PC-3 (cell line): ENCODE data around the gene GLI3. TPM values are rescaled to one million over a fixed set of nuclear protein-coding genes. Genes with fewer than 3 reads are reported as not detected.
A peak's percentile ranks its signal among the peaks of the same experiment; 100 is the strongest.

Experiments
- ATAC-seq: fragments of 200-7000 bp; cut with Tn5 transposase; 2 replicates; pipeline ENCODE4 v1.9.1; 2020; ENCODE audit warnings: mild to moderate bottlenecking, moderate library complexity
- BruUV-seq: library from RNA; stranded (reverse); fragments of 400-500 nt; replicated peaks from 2 replicates; lab custom pipeline; 2021; lab: Mats Ljungman, UMichigan
- CTCF ChIA-PET: fragments of 300-600 bp; sonication (Branson Sonifier 250); formaldehyde crosslinking; loops from one replicate; lab custom pipeline; 2022; ENCODE audit warnings: antibody characterized with exemption; lab: Charles Lee
- POLR2A ChIA-PET: fragments of 300-600 bp; sonication (Branson Sonifier 250); formaldehyde crosslinking; loops from one replicate; lab custom pipeline; 2022; ENCODE audit warnings: antibody characterized with exemption; ENCODE audit not compliant: unreplicated experiment; lab: Charles Lee
- DNase-seq: peaks from one replicate; pipeline ENCODE4 v3.0.0-alpha.2; 2015
- H2AFZ ChIP-seq: fragments of 300-600 bp; sonication (generic); 2 replicates; pipeline ENCODE4 v1.6.0; 2016; ENCODE audit warnings: antibody characterized with exemption, low read length
- H3F3A ChIP-seq: fragments of 300-600 bp; sonication (generic); one replicate; pipeline ENCODE4 v1.6.0; 2017; ENCODE audit warnings: antibody characterized with exemption, low read length, control low read depth, mild to moderate bottlenecking; ENCODE audit not compliant: unreplicated experiment
- H3K27ac ChIP-seq: fragments of 300-600 bp; sonication (generic); 2 replicates; pipeline ENCODE4 v1.5.1; 2016; ENCODE audit warnings: mild to moderate bottlenecking, low read length
- H3K27me3 ChIP-seq: fragments of 300-600 bp; sonication (generic); 2 replicates; pipeline ENCODE4 v1.6.1; 2016; ENCODE audit warnings: low read length, mixed read lengths
- H3K36me3 ChIP-seq: fragments of 300-600 bp; sonication (generic); 2 replicates; pipeline ENCODE4 v1.6.1; 2016; ENCODE audit warnings: low read depth, mixed run types, low read length, mixed read lengths
- H3K4me1 ChIP-seq: fragments of 300-600 bp; sonication (generic); 2 replicates; pipeline ENCODE4 v1.5.1; 2016; ENCODE audit warnings: low read length; ENCODE audit not compliant: insufficient read depth
- H3K4me2 ChIP-seq: fragments of 300-600 bp; sonication (generic); 2 replicates; pipeline ENCODE4 v1.6.0; 2016; ENCODE audit warnings: low read length
- H3K4me3 ChIP-seq: fragments of 300-600 bp; sonication (generic); 2 replicates; pipeline ENCODE4 v1.5.1; 2016; ENCODE audit warnings: mild to moderate bottlenecking, low read length, mixed read lengths
- H3K79me2 ChIP-seq: fragments of 300-600 bp; sonication (generic); 2 replicates; pipeline ENCODE4 v1.6.1; 2017; ENCODE audit warnings: low read length, mixed read lengths
- H3K9ac ChIP-seq: fragments of 300-600 bp; sonication (generic); 2 replicates; pipeline ENCODE4 v1.6.0; 2016; ENCODE audit warnings: mild to moderate bottlenecking, low read length
- H3K9me2 ChIP-seq: fragments of 300-600 bp; sonication (generic); replicated peaks from 2 replicates; pipeline ENCODE4 v1.6.1; 2016; ENCODE audit warnings: mixed run types, low read length, mixed read lengths
- H3K9me3 ChIP-seq: fragments of 300-600 bp; sonication (generic); 2 replicates; pipeline ENCODE4 v1.6.1; 2016; ENCODE audit warnings: low read length, mixed read lengths
- H4K20me1 ChIP-seq: fragments of 300-600 bp; sonication (generic); 2 replicates; pipeline ENCODE4 v1.6.1; 2016; ENCODE audit warnings: low read length, mixed read lengths
- EZH2 ChIP-seq: fragments of 300-600 bp; sonication (generic); IDR thresholded peaks from one replicate; pipeline ENCODE4 v1.6.1; 2017; ENCODE audit warnings: antibody characterized with exemption, mild to moderate bottlenecking, low read length; ENCODE audit not compliant: unreplicated experiment
- EZH2phosphoT487 ChIP-seq: fragments of 300-600 bp; sonication (generic); IDR thresholded peaks from 2 replicates; pipeline ENCODE4 v1.6.1; 2018; ENCODE audit warnings: mild to moderate bottlenecking, antibody characterized with exemption, low read length, borderline replicate concordance
- intact Hi-C: fragments of 100-400 bp; cut with micrococcal nuclease; formaldehyde crosslinking; loops from 2 replicates; pipeline ENCODE4 v1.9.0; 2023
- total RNA-seq: library from RNA; depleted of rRNA; stranded (reverse); fragments of >200 nt; gene quantifications from 2 replicates; pipeline ENCODE4 v1.2.3, GENCODE V29; 2014
- TF ChIP-seq, protein P1 (sequence below): fragments of 300-600 bp; sonication (generic); conservative IDR thresholded peaks from 2 replicates; pipeline ENCODE4 v1.5.1; 2017; ENCODE audit warnings: antibody characterized with exemption, low read depth, mild to moderate bottlenecking, low read length

The GLI3 gene
- total RNA-seq, 1 experiment from 2014 or later, result 3.5 TPM

DNA sequence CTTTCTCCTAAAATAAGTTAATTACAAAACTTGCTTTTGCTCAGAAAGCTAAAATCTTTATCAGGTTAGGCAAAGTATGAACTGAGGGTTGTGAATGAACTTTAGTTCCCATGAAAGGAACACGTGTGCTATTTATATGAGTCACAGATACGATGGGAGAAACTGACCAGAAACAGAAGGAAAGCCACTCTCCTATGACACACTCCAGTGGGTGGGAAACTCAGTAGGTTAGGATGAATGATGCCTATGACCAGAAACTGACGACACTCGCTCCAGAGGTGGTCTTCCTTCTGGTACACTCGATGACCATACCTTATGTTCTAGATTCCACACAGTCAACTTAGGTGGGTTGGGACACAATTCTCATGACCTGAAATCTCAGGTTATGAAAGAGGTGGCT lies 318.4 kb downstream of the GLI3 start:
- Histone ChIP-seq H3K4me1 (peaks cover 23% of the 10 kb centered on the region), H3K9ac (no peak overlapping the region), H3K4me3 (no peak overlapping the region), H3K27me3 (no peaks in the 10 kb centered on the region), H3K9me2 (no peaks in the 10 kb centered on the region), H3K4me2 (no peak overlapping the region), H2AFZ (no peak overlapping the region), H3K27ac (no peak overlapping the region), H3F3A (peaks cover 6% of the 10 kb centered on the region), H3K9me3 (no peaks in the 10 kb centered on the region), H3K36me3 (no peaks in the 10 kb centered on the region), H4K20me1 (no peaks in the 10 kb centered on the region), H3K79me2 (no peaks in the 10 kb centered on the region)
- ATAC-seq, result no peak
- CTCF ChIA-PET, result no interaction called here
- TF ChIP-seq, protein P1, sequence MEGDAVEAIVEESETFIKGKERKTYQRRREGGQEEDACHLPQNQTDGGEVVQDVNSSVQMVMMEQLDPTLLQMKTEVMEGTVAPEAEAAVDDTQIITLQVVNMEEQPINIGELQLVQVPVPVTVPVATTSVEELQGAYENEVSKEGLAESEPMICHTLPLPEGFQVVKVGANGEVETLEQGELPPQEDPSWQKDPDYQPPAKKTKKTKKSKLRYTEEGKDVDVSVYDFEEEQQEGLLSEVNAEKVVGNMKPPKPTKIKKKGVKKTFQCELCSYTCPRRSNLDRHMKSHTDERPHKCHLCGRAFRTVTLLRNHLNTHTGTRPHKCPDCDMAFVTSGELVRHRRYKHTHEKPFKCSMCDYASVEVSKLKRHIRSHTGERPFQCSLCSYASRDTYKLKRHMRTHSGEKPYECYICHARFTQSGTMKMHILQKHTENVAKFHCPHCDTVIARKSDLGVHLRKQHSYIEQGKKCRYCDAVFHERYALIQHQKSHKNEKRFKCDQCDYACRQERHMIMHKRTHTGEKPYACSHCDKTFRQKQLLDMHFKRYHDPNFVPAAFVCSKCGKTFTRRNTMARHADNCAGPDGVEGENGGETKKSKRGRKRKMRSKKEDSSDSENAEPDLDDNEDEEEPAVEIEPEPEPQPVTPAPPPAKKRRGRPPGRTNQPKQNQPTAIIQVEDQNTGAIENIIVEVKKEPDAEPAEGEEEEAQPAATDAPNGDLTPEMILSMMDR, result no peak
- TF ChIP-seq EZH2phosphoT487 (no peak), EZH2 (no peak)
- DNase-seq, result peak; percentile 21
- POLR2A ChIA-PET, result no interaction called here
- intact Hi-C loops, result no loop called here
- BruUV-seq, result no TSS peak

DNA sequence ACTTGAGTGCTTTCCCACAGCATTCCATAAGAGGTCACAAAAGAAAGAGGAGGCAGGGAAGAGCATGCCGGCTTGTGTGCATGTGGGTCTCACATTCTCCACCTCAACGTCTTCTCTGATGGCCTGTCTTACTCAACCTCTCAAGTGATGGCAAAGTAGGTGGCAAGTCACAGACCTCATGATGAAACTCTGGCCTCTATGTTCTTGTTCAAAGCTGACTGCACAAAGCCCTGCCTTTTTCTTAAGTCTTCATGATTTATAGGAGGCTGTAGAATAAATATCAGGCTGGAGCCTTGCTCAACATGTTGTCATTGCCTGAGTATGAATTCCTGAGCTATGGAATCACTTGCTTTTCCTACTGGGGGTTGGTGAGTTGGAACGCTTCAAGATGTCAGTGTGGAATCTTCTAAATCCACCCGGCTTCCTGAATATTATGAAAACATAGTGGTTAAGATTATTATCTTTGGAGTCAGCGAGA lies 320.5 kb downstream of the GLI3 start:
- Histone ChIP-seq H3F3A (peaks cover 6% of the 10 kb centered on the region), H4K20me1 (no peaks in the 10 kb centered on the region), H2AFZ (peak overlapping the region; percentile 18; the same call in 1 of the 2 replicates), H3K9me3 (no peaks in the 10 kb centered on the region), H3K9ac (no peak overlapping the region), H3K27me3 (no peaks in the 10 kb centered on the region), H3K4me1 (peaks cover 40% of the 10 kb centered on the region), H3K9me2 (no peaks in the 10 kb centered on the region), H3K36me3 (no peaks in the 10 kb centered on the region), H3K79me2 (no peaks in the 10 kb centered on the region), H3K27ac (peak overlapping the region; percentile 80), H3K4me2 (peak overlapping the region; percentile 56), H3K4me3 (no peak overlapping the region)
- POLR2A ChIA-PET, result no interaction called here
- TF ChIP-seq EZH2phosphoT487 (no peak), EZH2 (no peak)
- TF ChIP-seq, protein P1, result no peak
- BruUV-seq, result no TSS peak
- ATAC-seq, result peak; percentile 90
- peak; percentile 92 for DNase-seq
- CTCF ChIA-PET, result interaction anchor here (1.4 kb wide), 1 partner anchor 24 kb away, joined by 9 read pairs; no protein-coding TSS in a partner anchor
- intact Hi-C loops, result no loop called here

DNA sequence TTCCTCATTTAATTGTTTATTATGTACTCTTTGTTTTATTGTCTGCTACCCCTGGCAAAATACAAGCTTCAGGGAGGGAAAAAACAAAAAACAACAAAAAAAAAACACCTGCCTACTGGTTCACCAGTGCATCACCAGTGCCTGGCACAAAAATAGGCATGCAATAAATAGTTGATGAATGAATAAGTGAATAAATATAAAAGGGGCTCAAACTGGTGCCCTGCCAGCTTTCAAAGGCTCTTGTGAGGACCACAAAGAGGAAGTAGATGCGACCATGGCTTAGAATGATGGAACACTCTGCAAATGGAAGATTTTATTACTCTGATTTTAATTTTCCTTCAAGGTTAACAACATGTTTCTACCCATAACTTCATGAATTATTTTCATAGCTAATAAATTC lies 321.1 kb downstream of the GLI3 start:
- no peak for TF ChIP-seq EZH2
- TF ChIP-seq EZH2phosphoT487, result no peak
- TF ChIP-seq, protein P1, result no peak
- no TSS peak for BruUV-seq
- Histone ChIP-seq H3K4me2 (peak overlapping the region; percentile 56), H3K9me2 (no peaks in the 10 kb centered on the region), H3K4me1 (peaks cover 44% of the 10 kb centered on the region), H3K4me3 (no peak overlapping the region), H3K79me2 (no peaks in the 10 kb centered on the region), H3K27me3 (no peaks in the 10 kb centered on the region), H3K27ac (peak overlapping the region; percentile 80), H4K20me1 (no peaks in the 10 kb centered on the region), H3K9ac (no peak overlapping the region), H3K36me3 (no peaks in the 10 kb centered on the region), H3F3A (peaks cover 6% of the 10 kb centered on the region), H2AFZ (peak overlapping the region; percentile 18; the same call in 1 of the 2 replicates), H3K9me3 (no peaks in the 10 kb centered on the region)
- DNase-seq (peak; percentile 70), ATAC-seq (no peak)
- ChIA-PET POLR2A (no interaction called here), CTCF (interaction anchor here (1.4 kb wide), 1 partner anchor 25 kb away, joined by 9 read pairs; no protein-coding TSS in a partner anchor)
- intact Hi-C loops, result no loop called here
